ENCODE data around the gene GGCT.

GRCh38 chr7:30453016-30453415 is 51.6 kb downstream of the GGCT start:
- TF ChIP-seq CTCF (IDR thresholded peaks at IDR 0.05; ENCODE audit: insufficient read depth, low read length, poor library complexity, severe bottlenecking): no peak
- TF ChIP-seq EZH2phosphoT487 (conservative IDR thresholded peaks at IDR 0.05; ENCODE audit: low read length): no peak
